ENCODE data around the gene EMILIN3. TPM values are rescaled to one million over a fixed set of nuclear protein-coding genes. Genes with fewer than 3 reads are reported as not detected.

Gene EMILIN3
- total RNA-seq, 1 experiment from 2014 or later, result not detected

DNA sequence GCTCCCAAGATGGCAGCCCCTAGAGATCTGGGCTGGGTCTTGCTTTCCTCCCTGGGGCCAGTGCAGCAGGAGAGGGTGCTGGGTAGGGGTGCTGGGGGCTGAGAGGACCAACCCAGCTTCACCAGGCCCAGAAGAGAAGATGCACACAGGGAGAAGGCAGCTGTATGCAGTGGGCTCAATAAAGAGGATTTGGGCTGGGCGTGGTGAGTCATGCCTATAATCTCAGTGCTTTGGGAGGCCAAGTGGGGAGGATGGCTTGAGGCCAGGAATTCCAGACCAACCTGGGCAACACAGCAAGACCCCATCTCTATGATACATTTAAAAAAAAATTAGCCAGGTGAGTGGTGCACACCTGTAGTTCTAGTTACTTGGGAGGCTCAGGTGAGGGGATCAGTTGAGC is 25.7 kb upstream of the EMILIN3 start:
- H4K20me1 ChIP-seq (ENCODE audit: insufficient read depth), result no peaks in the 10 kb centered on the region
- CTCF ChIA-PET, result no interaction called here
- no peaks in the 10 kb centered on the region for H3K36me3 ChIP-seq (ENCODE audit: control insufficient read depth in 1 of 2, insufficient read depth in 2 of 2, low read length in 2 of 2)
- intact Hi-C loops (cut with micrococcal nuclease), result no loop called here
- H3K79me2 ChIP-seq (ENCODE audit: insufficient read depth, low read length), result no peaks in the 10 kb centered on the region
- H3K9ac ChIP-seq (ENCODE audit: low read length), result no peak overlapping the region
- no peaks in the 10 kb centered on the region for H3K9me3 ChIP-seq (ENCODE audit: control insufficient read depth in 1 of 2, insufficient read depth in 1 of 2, low read depth in 1 of 2, low read length in 2 of 2)
- RAD21 ChIA-PET (ENCODE audit: low non-redundant PET in 1 of 2, low total read pairs in 2 of 2, uncharacterized antibody in 2 of 2, unreplicated experiment in 2 of 2), result no interaction called here
- no peak overlapping the region for H3K27ac ChIP-seq (ENCODE audit: low read depth, low read length)
- TF ChIP-seq, protein P1, sequence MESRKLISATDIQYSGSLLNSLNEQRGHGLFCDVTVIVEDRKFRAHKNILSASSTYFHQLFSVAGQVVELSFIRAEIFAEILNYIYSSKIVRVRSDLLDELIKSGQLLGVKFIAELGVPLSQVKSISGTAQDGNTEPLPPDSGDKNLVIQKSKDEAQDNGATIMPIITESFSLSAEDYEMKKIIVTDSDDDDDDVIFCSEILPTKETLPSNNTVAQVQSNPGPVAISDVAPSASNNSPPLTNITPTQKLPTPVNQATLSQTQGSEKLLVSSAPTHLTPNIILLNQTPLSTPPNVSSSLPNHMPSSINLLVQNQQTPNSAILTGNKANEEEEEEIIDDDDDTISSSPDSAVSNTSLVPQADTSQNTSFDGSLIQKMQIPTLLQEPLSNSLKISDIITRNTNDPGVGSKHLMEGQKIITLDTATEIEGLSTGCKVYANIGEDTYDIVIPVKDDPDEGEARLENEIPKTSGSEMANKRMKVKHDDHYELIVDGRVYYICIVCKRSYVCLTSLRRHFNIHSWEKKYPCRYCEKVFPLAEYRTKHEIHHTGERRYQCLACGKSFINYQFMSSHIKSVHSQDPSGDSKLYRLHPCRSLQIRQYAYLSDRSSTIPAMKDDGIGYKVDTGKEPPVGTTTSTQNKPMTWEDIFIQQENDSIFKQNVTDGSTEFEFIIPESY (IDR thresholded peaks at IDR 0.05; ENCODE audit: extremely low read depth, insufficient replicate concordance, low read length), result no peak
- TF ChIP-seq CBX3 (IDR thresholded peaks at IDR 0.05; ENCODE audit: low read depth) (no peak), JUND (IDR thresholded peaks at IDR 0.05) (no peak), TCF7L2 (IDR thresholded peaks at IDR 0.05; ENCODE audit: borderline replicate concordance, extremely low read depth, insufficient read depth, insufficient read length) (no peak), ELF1 (IDR thresholded peaks at IDR 0.05; ENCODE audit: borderline replicate concordance, low read depth) (no peak), FOSL1 (IDR thresholded peaks at IDR 0.05; ENCODE audit: low read depth) (no peak), SRF (IDR thresholded peaks at IDR 0.05; ENCODE audit: low read depth) (no peak)
- TF ChIP-seq, protein P2, sequence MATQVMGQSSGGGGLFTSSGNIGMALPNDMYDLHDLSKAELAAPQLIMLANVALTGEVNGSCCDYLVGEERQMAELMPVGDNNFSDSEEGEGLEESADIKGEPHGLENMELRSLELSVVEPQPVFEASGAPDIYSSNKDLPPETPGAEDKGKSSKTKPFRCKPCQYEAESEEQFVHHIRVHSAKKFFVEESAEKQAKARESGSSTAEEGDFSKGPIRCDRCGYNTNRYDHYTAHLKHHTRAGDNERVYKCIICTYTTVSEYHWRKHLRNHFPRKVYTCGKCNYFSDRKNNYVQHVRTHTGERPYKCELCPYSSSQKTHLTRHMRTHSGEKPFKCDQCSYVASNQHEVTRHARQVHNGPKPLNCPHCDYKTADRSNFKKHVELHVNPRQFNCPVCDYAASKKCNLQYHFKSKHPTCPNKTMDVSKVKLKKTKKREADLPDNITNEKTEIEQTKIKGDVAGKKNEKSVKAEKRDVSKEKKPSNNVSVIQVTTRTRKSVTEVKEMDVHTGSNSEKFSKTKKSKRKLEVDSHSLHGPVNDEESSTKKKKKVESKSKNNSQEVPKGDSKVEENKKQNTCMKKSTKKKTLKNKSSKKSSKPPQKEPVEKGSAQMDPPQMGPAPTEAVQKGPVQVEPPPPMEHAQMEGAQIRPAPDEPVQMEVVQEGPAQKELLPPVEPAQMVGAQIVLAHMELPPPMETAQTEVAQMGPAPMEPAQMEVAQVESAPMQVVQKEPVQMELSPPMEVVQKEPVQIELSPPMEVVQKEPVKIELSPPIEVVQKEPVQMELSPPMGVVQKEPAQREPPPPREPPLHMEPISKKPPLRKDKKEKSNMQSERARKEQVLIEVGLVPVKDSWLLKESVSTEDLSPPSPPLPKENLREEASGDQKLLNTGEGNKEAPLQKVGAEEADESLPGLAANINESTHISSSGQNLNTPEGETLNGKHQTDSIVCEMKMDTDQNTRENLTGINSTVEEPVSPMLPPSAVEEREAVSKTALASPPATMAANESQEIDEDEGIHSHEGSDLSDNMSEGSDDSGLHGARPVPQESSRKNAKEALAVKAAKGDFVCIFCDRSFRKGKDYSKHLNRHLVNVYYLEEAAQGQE (IDR thresholded peaks at IDR 0.05; ENCODE audit: low read depth), result no peak
- H3K4me1 ChIP-seq (ENCODE audit: control insufficient read depth in 1 of 2, insufficient read depth in 2 of 2, low read length in 2 of 2), result no peaks in the 10 kb centered on the region; a peak in 1 of 4 replicates
- H3K27me3 ChIP-seq (ENCODE audit: insufficient read depth, low read length), result no peaks in the 10 kb centered on the region
- H3K9me2 ChIP-seq (ENCODE audit: insufficient read depth), result no peaks in the 10 kb centered on the region
- no TSS peak for BruUV-seq (replicated peaks)
- H2AFZ ChIP-seq (ENCODE audit: low read depth, low read length, poor library complexity, severe bottlenecking), result no peak overlapping the region
- ATAC-seq (no peak), DNase-seq (ENCODE audit: low read depth, low spot score) (no peak)
- POLR2A ChIA-PET, result no interaction called here
- no peak overlapping the region for H3K4me2 ChIP-seq (ENCODE audit: low read length)
- H3K4me3 ChIP-seq (replicated peaks in 1 of 2; ENCODE audit: low read depth in 1 of 2, low read length in 2 of 2), result no peak overlapping the region
